HepG2 (cell line): Measurements from ENCODE around the gene RABGAP1. TPM values are rescaled to one million over a fixed set of nuclear protein-coding genes. Genes with fewer than 3 reads are reported as not detected.

Experiments used
- ATAC-seq: fragments of 200-7000 bp; cut with Tn5 transposase; 3 replicates; pipeline ENCODE4 v1.9.1; 2020; ENCODE audit warnings: mild to moderate bottlenecking, moderate library complexity
- BruUV-seq: library from RNA; stranded (reverse); fragments of 400-500 nt; replicated peaks from 2 replicates; lab custom pipeline; 2021; lab: Mats Ljungman, UMichigan
- CTCF ChIA-PET: fragments of 300-600 bp; formaldehyde crosslinking; extraction: SDS; loops from one replicate; lab custom pipeline; 2021; ENCODE audit warnings: low total read pairs, inconsistent platforms, low intra/inter-chr PET ratio; lab: Yijun Ruan, JAX
- POLR2A ChIA-PET: fragments of 350-600 bp; sonication (Branson Sonifier 250); formaldehyde crosslinking; loops from one replicate; lab custom pipeline; 2020; ENCODE audit warnings: antibody characterized with exemption, inconsistent platforms; lab: Yijun Ruan, JAX
- DNase-seq: peaks from one replicate; pipeline ENCODE4 v3.0.0-alpha.2; 2015; ENCODE audit warnings: low spot score
- FAIRE-seq: peaks from 3 replicates; lab custom pipeline; 2011; peaks lifted over from hg19 to GRCh38; lab: Jason Lieb, UNC
- H2AFZ ChIP-seq: one replicate; pipeline ENCODE4 v1.6.1; 2011; ENCODE audit warnings: low read length, inconsistent platforms
- H3K27ac ChIP-seq: fragments of 300-600 bp; 3 replicates; pipeline ENCODE4 v1.8.0; 2011; ENCODE audit warnings: mixed run types, mild to moderate bottlenecking, mixed read lengths, low read length, inconsistent platforms; ENCODE audit not compliant: insufficient read depth; ENCODE audit errors: extremely low read length
- H3K27me3 ChIP-seq, 2 experiments: fragments of 200-600 bp in 1 of 2; 2 replicates in 1 of 2; 3 replicates in 1 of 2; pipeline versions ENCODE4 v1.6.0 to v1.8.0; 2011; ENCODE audit warnings: low read length in 2 of 2, mild to moderate bottlenecking in 2 of 2, moderate library complexity in 2 of 2, inconsistent platforms in 1 of 2; ENCODE audit not compliant: insufficient read depth in 2 of 2, control insufficient read depth in 1 of 2
- H3K36me3 ChIP-seq, 2 experiments: fragments of 200-600 bp in 1 of 2; replicated peaks in 1 of 2; 2 replicates in 1 of 2; 3 replicates in 1 of 2; pipeline versions ENCODE4 v1.5.1 to v1.8.0; 2011; ENCODE audit warnings: low read length in 2 of 2, inconsistent platforms in 1 of 2; ENCODE audit not compliant: insufficient read depth in 2 of 2, control insufficient read depth in 1 of 2
- H3K4me1 ChIP-seq: 2 replicates; pipeline ENCODE4 v1.5.1; 2012; ENCODE audit warnings: low read length, inconsistent platforms; ENCODE audit not compliant: insufficient read depth
- H3K4me2 ChIP-seq: 2 replicates; pipeline ENCODE4 v1.6.0; 2011; ENCODE audit warnings: low read depth, low read length, inconsistent platforms
- H3K4me3 ChIP-seq, 3 experiments: fragments of 200-600 bp in 1 of 3; sonication (generic), shearing (Covaris generic) in 1 of 3; replicated peaks in 1 of 3; 2 replicates each; pipeline ENCODE4 v1.5.1; 2011 to 2016; ENCODE audit warnings: low read length in 3 of 3, inconsistent platforms in 2 of 3, low read depth in 2 of 3, mild to moderate bottlenecking in 2 of 3, control low read depth in 1 of 3, mixed read lengths in 1 of 3; ENCODE audit not compliant: insufficient read depth in 1 of 3
- H3K79me2 ChIP-seq: one replicate; pipeline ENCODE4 v1.6.1; 2011; ENCODE audit warnings: low read length, inconsistent platforms; ENCODE audit not compliant: insufficient read depth
- H3K9ac ChIP-seq: 2 replicates; pipeline ENCODE4 v1.6.0; 2011; ENCODE audit warnings: mild to moderate bottlenecking, low read depth, low read length, inconsistent platforms; ENCODE audit not compliant: insufficient read depth
- H3K9me3 ChIP-seq: 2 replicates; pipeline ENCODE4 v1.5.1; 2012; ENCODE audit warnings: mild to moderate bottlenecking, low read length
- H4K20me1 ChIP-seq: 2 replicates; pipeline ENCODE4 v1.6.0; 2011; ENCODE audit warnings: inconsistent platforms, mild to moderate bottlenecking, low read length, moderate library complexity; ENCODE audit not compliant: insufficient read depth
- CBFB ChIP-seq: sonication (generic); formaldehyde crosslinking; IDR thresholded peaks from 2 replicates; pipeline ENCODE4 v1.4.0; 2020; ENCODE audit warnings: missing genetic modification reagents
- HMGA1 ChIP-seq: sonication (generic); formaldehyde crosslinking; conservative IDR thresholded peaks from 2 replicates; pipeline ENCODE4 v1.4.0; 2020; ENCODE audit warnings: missing genetic modification reagents
- NR0B2 ChIP-seq: sonication (generic); formaldehyde crosslinking; IDR thresholded peaks from 2 replicates; pipeline ENCODE4 v1.4.0; 2020; ENCODE audit warnings: mild to moderate bottlenecking, missing genetic modification reagents
- PHF8 ChIP-seq: sonication (generic); formaldehyde crosslinking; IDR thresholded peaks from 2 replicates; pipeline ENCODE4 v1.5.0; 2020; ENCODE audit warnings: missing genetic modification reagents
- RBFOX2 ChIP-seq: fragments of 200-400 bp; formaldehyde crosslinking; IDR thresholded peaks from 2 replicates; pipeline ENCODE4 v1.6.1; 2017; ENCODE audit warnings: low read depth, mild to moderate bottlenecking, low read length
- SIN3B ChIP-seq: fragments of 150-350 bp; IDR thresholded peaks from 2 replicates; pipeline ENCODE4 v1.6.1; 2014; ENCODE audit warnings: low read length
- SOX5 ChIP-seq: IDR thresholded peaks from 2 replicates; pipeline ENCODE4 v1.6.1; 2016; ENCODE audit warnings: borderline replicate concordance
- ZBTB20 ChIP-seq: sonication (generic); formaldehyde crosslinking; IDR thresholded peaks from 2 replicates; pipeline ENCODE4 v1.8.1; 2023; ENCODE audit warnings: missing genetic modification reagents, low read depth, mild to moderate bottlenecking, borderline replicate concordance
- ZNF354B ChIP-seq: sonication (generic); formaldehyde crosslinking; IDR thresholded peaks from 2 replicates; pipeline ENCODE4 v1.8.0; 2022; ENCODE audit warnings: mild to moderate bottlenecking, missing genetic modification reagents
- ZNF530 ChIP-seq: sonication (generic); formaldehyde crosslinking; IDR thresholded peaks from 2 replicates; pipeline ENCODE4 v1.5.0; 2020; ENCODE audit warnings: low read depth, mild to moderate bottlenecking, missing genetic modification reagents
- ZNF670 ChIP-seq: sonication (generic); formaldehyde crosslinking; IDR thresholded peaks from 2 replicates; pipeline ENCODE4 v1.8.0; 2022; ENCODE audit warnings: mild to moderate bottlenecking, missing genetic modification reagents, borderline replicate concordance
- ZNF891 ChIP-seq: sonication (generic); formaldehyde crosslinking; IDR thresholded peaks from 2 replicates; pipeline ENCODE4 v1.5.0; 2020; ENCODE audit warnings: mild to moderate bottlenecking, missing genetic modification reagents
- WGBS: methylation state at CpG from one replicate; pipeline ENCODE4 v1.1.6; 2017; ENCODE audit warnings: low lambda C conversion rate; 5-methylcytosine and 5-hydroxymethylcytosine counted together
- in situ Hi-C: cut with HindIII; loops from 2 replicates; pipeline ENCODE4 v1.10.0; 2017; ENCODE audit warnings: low pct_unique_long_range_greater_than_20kb; ENCODE audit not compliant: extremely low pct_ligation_motif_present
- intact Hi-C: fragments of 100-400 bp; cut with micrococcal nuclease; formaldehyde crosslinking; loops from one replicate; pipeline ENCODE4 v1.10.0; 2022; ENCODE audit not compliant: unreplicated experiment
- polyA plus RNA-seq, 8 experiments: library from polyadenylated mRNA; depleted of rRNA in 3 of 8; stranded (reverse) in 7 of 8; unstranded in 1 of 8; fragments of >200 nt; fragmentation: Illumina TruSeq in 4 of 8; extraction: Trizol in 4 of 8; gene quantifications; 2 replicates each; pipeline versions ENCODE4 v1.2.1 to v1.2.3, GENCODE V29; 2011 to 2016; ENCODE audit warnings: low read depth in 4 of 8, missing spikeins in 1 of 8, mixed read lengths in 1 of 8; ENCODE audit not compliant: insufficient read depth in 1 of 8
- total RNA-seq, 5 experiments: library from RNA; depleted of rRNA; stranded (reverse); fragments of >200 nt; fragmentation: Illumina TruSeq; extraction: Trizol; gene quantifications; 2 replicates each; pipeline ENCODE4 v1.2.3, GENCODE V29; 2016; ENCODE audit warnings: low read depth in 1 of 5
- TF ChIP-seq, protein P1 (sequence below): sonication (generic); formaldehyde crosslinking; IDR thresholded peaks from 2 replicates; pipeline ENCODE4 v1.4.0; 2020; ENCODE audit warnings: missing genetic modification reagents, mild to moderate bottlenecking, borderline replicate concordance

The RABGAP1 gene
- total and polyA plus RNA-seq, 2 of the 13 experiments (the other 11 are each of a cell fraction or from before 2014, with no cell fraction given): 19.1 to 19.3 TPM

GRCh38 chr9:123115146-123115913, 174.5 kb downstream of the RABGAP1 start:
- Histone ChIP-seq H3K79me2 (no peaks in the 10 kb centered on the region), H3K9me3 (no peaks in the 10 kb centered on the region), H3K4me2 (no peak overlapping the region), H3K9ac (no peak overlapping the region), H3K4me3 (no peak overlapping the region), H2AFZ (no peak overlapping the region), H3K4me1 (peaks cover 4% of the 10 kb centered on the region), H3K36me3 (peaks cover 3 to 4% of the 10 kb centered on the region in 2 experiments; a peak in 1 of 5 replicates), H3K27ac (no peak overlapping the region), H3K27me3 (no peaks in the 10 kb centered on the region), H4K20me1 (no peaks in the 10 kb centered on the region)
- BruUV-seq: no TSS peak
- no peak for DNase-seq
- ChIA-PET POLR2A (no interaction called here), CTCF (no interaction called here)
- intact Hi-C loops (no loop called here), in situ Hi-C loops (no loop called here)
- WGBS: 96% methylated on average over 10 of the region's 16 CpGs
- TF ChIP-seq HMGA1: no peak
- TF ChIP-seq, protein P1, sequence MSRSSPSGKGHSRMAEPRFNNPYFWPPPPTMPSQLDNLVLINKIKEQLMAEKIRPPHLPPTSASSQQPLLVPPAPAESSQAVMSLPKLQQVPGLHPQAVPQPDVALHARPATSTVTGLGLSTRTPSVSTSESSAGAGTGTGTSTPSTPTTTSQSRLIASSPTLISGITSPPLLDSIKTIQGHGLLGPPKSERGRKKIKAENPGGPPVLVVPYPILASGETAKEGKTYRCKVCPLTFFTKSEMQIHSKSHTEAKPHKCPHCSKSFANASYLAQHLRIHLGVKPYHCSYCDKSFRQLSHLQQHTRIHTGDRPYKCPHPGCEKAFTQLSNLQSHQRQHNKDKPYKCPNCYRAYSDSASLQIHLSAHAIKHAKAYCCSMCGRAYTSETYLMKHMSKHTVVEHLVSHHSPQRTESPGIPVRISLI (CRISPR knock-in tag): no peak
- TF ChIP-seq ZNF354B (CRISPR knock-in tag): no peak
- TF ChIP-seq SIN3B: no peak
- no peak for FAIRE-seq
- ATAC-seq: no peak

GRCh38 chr9:123116036-123116435, 175.2 kb downstream of the RABGAP1 start:
- WGBS: over 99% methylated on average over 6 of the region's 6 CpGs
- H3K79me2 ChIP-seq: no peaks in the 10 kb centered on the region
- H3K9me3 ChIP-seq: no peaks in the 10 kb centered on the region
- no peak for DNase-seq
- in situ Hi-C loops: no loop called here
- TF ChIP-seq PHF8 (CRISPR knock-in tag) (no peak), RBFOX2 (no peak), CBFB (no peak), ZBTB20 (CRISPR knock-in tag) (no peak), ZNF891 (no peak), NR0B2 (CRISPR knock-in tag) (no peak), ZNF530 (CRISPR knock-in tag) (no peak), SOX5 (no peak), ZNF670 (no peak)
- TF ChIP-seq, all 625 proteins: peak for 0
- Histone ChIP-seq H3K4me2 (no peak overlapping the region), H3K27ac (no peak overlapping the region), H3K4me3 (no peak overlapping the region), H3K27me3 (no peaks in the 10 kb centered on the region), H4K20me1 (no peaks in the 10 kb centered on the region), H3K36me3 (peaks cover 3% of the 10 kb centered on the region in 2 experiments; a peak in 1 of 5 replicates), H3K4me1 (peaks cover 2% of the 10 kb centered on the region), H2AFZ (no peak overlapping the region), H3K9ac (no peak overlapping the region)
- intact Hi-C loops: no loop called here
- FAIRE-seq (no peak), ATAC-seq (no peak)
- ChIA-PET CTCF (no interaction called here), POLR2A (no interaction called here)
- BruUV-seq: no TSS peak
